Neural progenitor cell (in vitro differentiated cells): ENCODE measurements around the gene SNX25. TPM values are rescaled to one million over a fixed set of nuclear protein-coding genes. Genes with fewer than 3 reads are reported as not detected.

Experiments used
- DNase-seq: peaks from one replicate; pipeline ENCODE4 v3.0.0-alpha.2; 2016; ENCODE audit warnings: low spot score
- H2AFZ ChIP-seq: fragments of 200-600 bp; sonication (generic); replicated peaks from 2 replicates; pipeline ENCODE4 v1.6.1; 2016; ENCODE audit warnings: antibody characterized with exemption
- H3F3A ChIP-seq: fragments of 200-600 bp; sonication (generic); 2 replicates; pipeline ENCODE4 v1.6.1; 2016; ENCODE audit warnings: antibody characterized with exemption, low read depth
- H3K27ac ChIP-seq: fragments of 200-600 bp; sonication (generic); 2 replicates; pipeline ENCODE4 v1.5.1; 2016; ENCODE audit warnings: mild to moderate bottlenecking
- H3K27me3 ChIP-seq: fragments of 200-600 bp; sonication (generic); 2 replicates; pipeline ENCODE4 v1.6.1; 2016; ENCODE audit warnings: mild to moderate bottlenecking, moderate library complexity
- H3K36me3 ChIP-seq: fragments of 200-600 bp; sonication (generic); 2 replicates; pipeline ENCODE4 v1.5.1; 2016
- H3K4me1 ChIP-seq: fragments of 200-600 bp; sonication (generic); 2 replicates; pipeline ENCODE4 v1.6.1; 2016; ENCODE audit warnings: mixed run types
- H3K4me2 ChIP-seq: fragments of 200-600 bp; sonication (generic); 2 replicates; pipeline ENCODE4 v1.6.1; 2016
- H3K4me3 ChIP-seq: fragments of 200-600 bp; sonication (generic); 2 replicates; pipeline ENCODE4 v1.5.1; 2016
- H3K79me2 ChIP-seq: fragments of 200-600 bp; sonication (generic); 2 replicates; pipeline ENCODE4 v1.6.1; 2016; ENCODE audit warnings: low read depth
- H3K9ac ChIP-seq: fragments of 200-600 bp; sonication (generic); 2 replicates; pipeline ENCODE4 v1.6.1; 2016
- H3K9me3 ChIP-seq: fragments of 200-600 bp; sonication (generic); 2 replicates; pipeline ENCODE4 v1.5.1; 2016; ENCODE audit warnings: low read depth
- H4K20me1 ChIP-seq: fragments of 200-600 bp; sonication (generic); 2 replicates; pipeline ENCODE4 v1.6.1; 2016; ENCODE audit warnings: low read depth
- H3K27ac Mint-ChIP-seq: 3 replicates; pipeline ENCODE4 v1.8.0; 2021; ENCODE audit warnings: mixed read lengths
- H3K27me3 Mint-ChIP-seq: 2 replicates; pipeline ENCODE4 v1.8.0; 2022; ENCODE audit warnings: low read depth, mild to moderate bottlenecking, inconsistent platforms, moderate library complexity, mixed read lengths; ENCODE audit not compliant: insufficient read depth
- H3K36me3 Mint-ChIP-seq: 3 replicates; pipeline ENCODE4 v1.8.0; 2021; ENCODE audit warnings: mixed read lengths
- H3K4me1 Mint-ChIP-seq: 3 replicates; pipeline ENCODE4 v1.8.0; 2021; ENCODE audit warnings: mixed read lengths
- H3K4me3 Mint-ChIP-seq: 3 replicates; pipeline ENCODE4 v1.8.0; 2021; ENCODE audit warnings: mild to moderate bottlenecking, moderate library complexity, mixed read lengths
- H3K9me3 Mint-ChIP-seq: 3 replicates; pipeline ENCODE4 v1.8.0; 2020; ENCODE audit warnings: mixed read lengths
- EZH2 ChIP-seq: fragments of 200-600 bp; sonication (generic); IDR thresholded peaks from 2 replicates; pipeline ENCODE4 v1.6.1; 2017; ENCODE audit warnings: antibody characterized with exemption, mild to moderate bottlenecking, moderate library complexity
- EZH2phosphoT487 ChIP-seq: fragments of 200-600 bp; sonication (generic); IDR thresholded peaks from 2 replicates; pipeline ENCODE4 v1.6.1; 2017; ENCODE audit warnings: antibody characterized with exemption
- total RNA-seq: library from RNA; depleted of rRNA; stranded (reverse); fragments of >200 nt; gene quantifications from 2 replicates; pipeline ENCODE4 v1.2.3, GENCODE V29; 2015; ENCODE audit warnings: low replicate concordance
- TF ChIP-seq, protein P1 (sequence below): fragments of 200-600 bp; sonication (generic); IDR thresholded peaks from 2 replicates; pipeline ENCODE4 v1.5.1; 2017; ENCODE audit warnings: antibody characterized with exemption, mild to moderate bottlenecking

Gene SNX25
- total RNA-seq, 1 donor from 2014 or later, result 50.8 TPM

DNA sequence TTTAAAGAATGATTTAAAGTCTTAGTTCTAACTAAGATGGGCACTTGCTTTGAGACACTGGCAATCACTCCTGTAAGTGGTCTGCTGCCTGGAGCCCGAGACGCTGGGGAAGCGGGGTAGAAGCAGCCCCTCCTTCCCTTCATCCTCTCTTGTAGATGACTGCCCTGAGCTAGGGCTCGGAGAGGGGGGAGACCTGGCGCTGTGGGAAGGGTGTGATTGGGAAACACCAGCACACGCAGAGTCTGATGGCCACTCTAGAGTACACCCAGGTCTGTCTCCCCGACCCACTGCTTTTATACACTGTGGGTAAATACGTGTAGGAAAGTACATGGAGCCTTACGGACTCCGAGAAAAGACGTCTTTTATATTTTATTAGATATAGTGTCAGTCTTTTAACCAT is 162.3 kb downstream of the SNX25 start:
- H3K4me2 ChIP-seq, result no peak overlapping the region
- no peaks in the 10 kb centered on the region for H3K79me2 ChIP-seq
- no peaks in the 10 kb centered on the region for H3K9me3 ChIP-seq
- no peak overlapping the region for H3K9ac ChIP-seq
- DNase-seq, result no peak
- Mint-ChIP-seq H3K27me3 (no peaks in the 10 kb centered on the region), H3K4me1 (peaks cover 5% of the 10 kb centered on the region), H3K4me3 (no peak overlapping the region), H3K27ac (no peak overlapping the region), H3K9me3 (no peaks in the 10 kb centered on the region), H3K36me3 (peaks cover 12% of the 10 kb centered on the region)
- H3K4me1 ChIP-seq, result peaks cover 11% of the 10 kb centered on the region
- no peaks in the 10 kb centered on the region for H3F3A ChIP-seq
- H3K27ac ChIP-seq, result no peak overlapping the region
- H4K20me1 ChIP-seq, result no peaks in the 10 kb centered on the region
- H3K36me3 ChIP-seq, result no peaks in the 10 kb centered on the region
- no peak overlapping the region for H2AFZ ChIP-seq
- no peak for TF ChIP-seq EZH2
- TF ChIP-seq, protein P1, sequence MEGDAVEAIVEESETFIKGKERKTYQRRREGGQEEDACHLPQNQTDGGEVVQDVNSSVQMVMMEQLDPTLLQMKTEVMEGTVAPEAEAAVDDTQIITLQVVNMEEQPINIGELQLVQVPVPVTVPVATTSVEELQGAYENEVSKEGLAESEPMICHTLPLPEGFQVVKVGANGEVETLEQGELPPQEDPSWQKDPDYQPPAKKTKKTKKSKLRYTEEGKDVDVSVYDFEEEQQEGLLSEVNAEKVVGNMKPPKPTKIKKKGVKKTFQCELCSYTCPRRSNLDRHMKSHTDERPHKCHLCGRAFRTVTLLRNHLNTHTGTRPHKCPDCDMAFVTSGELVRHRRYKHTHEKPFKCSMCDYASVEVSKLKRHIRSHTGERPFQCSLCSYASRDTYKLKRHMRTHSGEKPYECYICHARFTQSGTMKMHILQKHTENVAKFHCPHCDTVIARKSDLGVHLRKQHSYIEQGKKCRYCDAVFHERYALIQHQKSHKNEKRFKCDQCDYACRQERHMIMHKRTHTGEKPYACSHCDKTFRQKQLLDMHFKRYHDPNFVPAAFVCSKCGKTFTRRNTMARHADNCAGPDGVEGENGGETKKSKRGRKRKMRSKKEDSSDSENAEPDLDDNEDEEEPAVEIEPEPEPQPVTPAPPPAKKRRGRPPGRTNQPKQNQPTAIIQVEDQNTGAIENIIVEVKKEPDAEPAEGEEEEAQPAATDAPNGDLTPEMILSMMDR, result no peak
- TF ChIP-seq EZH2phosphoT487, result no peak
- no peak overlapping the region for H3K4me3 ChIP-seq
- no peaks in the 10 kb centered on the region for H3K27me3 ChIP-seq

DNA sequence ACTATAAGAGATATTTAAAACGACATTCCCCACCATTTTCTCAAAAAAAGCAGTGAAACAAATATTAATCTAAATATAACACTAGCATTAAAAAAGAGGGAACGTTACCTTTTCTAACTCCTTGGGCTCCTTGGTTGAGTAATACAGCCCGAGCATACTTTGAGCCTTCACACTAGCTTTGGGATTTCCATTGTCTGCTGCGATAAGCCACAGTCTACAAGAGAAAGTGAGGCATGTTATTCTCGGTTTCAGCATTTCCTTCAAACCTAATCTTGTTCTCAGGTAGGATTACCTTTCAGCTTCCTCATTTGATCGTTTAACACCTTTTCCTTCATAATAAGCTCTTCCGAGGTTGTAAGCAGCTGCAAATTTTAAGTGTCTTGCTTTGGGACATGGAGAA is 164.6 kb downstream of the SNX25 start:
- TF ChIP-seq EZH2, result no peak
- no peak for TF ChIP-seq EZH2phosphoT487
- TF ChIP-seq, protein P1, result no peak
- no peak overlapping the region for H3K9ac ChIP-seq
- H3K4me3 Mint-ChIP-seq, result no peak overlapping the region
- peaks cover 5% of the 10 kb centered on the region for H3K4me1 Mint-ChIP-seq
- H3K36me3 ChIP-seq, result no peaks in the 10 kb centered on the region
- H2AFZ ChIP-seq, result no peak overlapping the region
- no peaks in the 10 kb centered on the region for H3F3A ChIP-seq
- no peak overlapping the region for H3K4me3 ChIP-seq
- no peaks in the 10 kb centered on the region for H3K27me3 Mint-ChIP-seq
- no peaks in the 10 kb centered on the region for H4K20me1 ChIP-seq
- H3K27me3 ChIP-seq, result no peaks in the 10 kb centered on the region
- H3K27ac Mint-ChIP-seq, result no peak overlapping the region
- H3K9me3 ChIP-seq, result no peaks in the 10 kb centered on the region
- H3K4me1 ChIP-seq, result peaks cover 11% of the 10 kb centered on the region
- H3K79me2 ChIP-seq, result no peaks in the 10 kb centered on the region
- no peak overlapping the region for H3K27ac ChIP-seq
- no peak for DNase-seq
- no peak overlapping the region for H3K4me2 ChIP-seq
- H3K36me3 Mint-ChIP-seq, result peaks cover 17% of the 10 kb centered on the region
- H3K9me3 Mint-ChIP-seq, result no peaks in the 10 kb centered on the region

DNA sequence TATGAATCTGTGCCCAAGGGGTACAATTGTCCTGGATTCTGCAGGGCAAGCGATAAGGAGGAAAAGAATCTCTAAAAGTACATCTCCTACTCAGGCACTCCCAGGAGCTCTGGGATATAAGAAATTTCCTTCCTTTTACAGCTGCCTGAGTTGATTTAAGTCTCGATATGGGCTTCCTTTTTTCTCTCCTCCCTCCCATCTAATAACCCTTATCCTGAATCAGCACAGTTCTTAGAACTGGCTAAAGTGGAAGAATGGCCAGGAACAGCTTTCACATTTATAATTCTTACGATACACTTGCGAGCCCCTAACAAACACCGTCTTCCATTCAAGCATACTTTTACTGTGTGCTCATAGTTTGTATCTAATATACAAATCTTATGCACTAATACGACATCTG is 165.2 kb downstream of the SNX25 start:
- no peaks in the 10 kb centered on the region for H3K27me3 Mint-ChIP-seq
- Histone ChIP-seq H3K79me2 (no peaks in the 10 kb centered on the region), H3F3A (no peaks in the 10 kb centered on the region), H3K27me3 (no peaks in the 10 kb centered on the region), H2AFZ (no peak overlapping the region), H3K36me3 (no peaks in the 10 kb centered on the region), H3K4me1 (peaks cover 10% of the 10 kb centered on the region), H4K20me1 (no peaks in the 10 kb centered on the region), H3K9me3 (no peaks in the 10 kb centered on the region), H3K9ac (no peak overlapping the region), H3K27ac (no peak overlapping the region), H3K4me3 (no peak overlapping the region), H3K4me2 (no peak overlapping the region)
- H3K4me1 Mint-ChIP-seq, result peaks cover 5% of the 10 kb centered on the region
- no peak for DNase-seq
- peaks cover 17% of the 10 kb centered on the region for H3K36me3 Mint-ChIP-seq
- no peak overlapping the region for H3K27ac Mint-ChIP-seq
- no peak for TF ChIP-seq EZH2phosphoT487
- TF ChIP-seq, protein P1, result no peak
- TF ChIP-seq EZH2, result no peak
- H3K4me3 Mint-ChIP-seq, result no peak overlapping the region
- H3K9me3 Mint-ChIP-seq, result no peaks in the 10 kb centered on the region

DNA sequence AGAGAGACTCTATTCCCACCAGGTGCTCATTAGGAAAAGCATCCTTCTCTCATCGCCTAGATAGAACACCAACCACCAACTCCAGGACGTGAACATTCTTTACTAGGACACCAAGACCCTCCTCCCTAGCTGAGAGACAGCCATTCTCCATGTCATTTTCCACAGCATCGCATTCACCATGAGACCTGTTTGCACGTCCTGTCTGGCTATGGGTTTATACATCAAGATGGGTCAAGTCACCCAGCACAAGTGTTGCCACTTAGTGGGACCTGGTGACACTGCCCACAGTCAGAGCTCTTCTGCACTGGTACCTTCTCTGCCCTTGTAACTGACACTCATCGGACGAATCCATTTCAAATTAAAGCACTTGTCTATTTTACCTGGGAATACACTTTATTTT is 168.9 kb downstream of the SNX25 start:
- Histone ChIP-seq H3K27me3 (no peaks in the 10 kb centered on the region), H3K27ac (no peak overlapping the region), H3K79me2 (no peaks in the 10 kb centered on the region), H3K9ac (no peak overlapping the region), H3K4me2 (no peak overlapping the region), H3K36me3 (no peaks in the 10 kb centered on the region), H3F3A (no peaks in the 10 kb centered on the region), H3K9me3 (peaks cover 6% of the 10 kb centered on the region), H4K20me1 (no peaks in the 10 kb centered on the region), H3K4me1 (no peaks in the 10 kb centered on the region), H2AFZ (no peak overlapping the region), H3K4me3 (no peak overlapping the region)
- Mint-ChIP-seq H3K9me3 (peaks cover 10% of the 10 kb centered on the region), H3K27ac (no peak overlapping the region), H3K36me3 (peaks cover 15% of the 10 kb centered on the region), H3K27me3 (peaks cover 4% of the 10 kb centered on the region), H3K4me3 (no peak overlapping the region), H3K4me1 (no peaks in the 10 kb centered on the region)
- no peak for DNase-seq
- TF ChIP-seq EZH2 (no peak), EZH2phosphoT487 (no peak)
- TF ChIP-seq, protein P1, result no peak
